Ascending aorta (tissue), 2 donors: ENCODE data around the gene N4BP2L1. TPM values are rescaled to one million over a fixed set of nuclear protein-coding genes. Genes with fewer than 3 reads are reported as not detected.

ENCODE experiments used
- DNase-seq, 2 donors: peaks; one replicate each; pipeline ENCODE4 v3.0.0-alpha.2; 2019; ENCODE audit warnings: low spot score in 2 of 2
- H3K27ac ChIP-seq, 2 donors: fragments of 200-600 bp; sonication (generic); one replicate each; pipeline ENCODE4 v1.5.1; 2016 to 2017; ENCODE audit warnings: mild to moderate bottlenecking in 1 of 2
- H3K27me3 ChIP-seq: fragments of 200-600 bp; sonication (generic); one replicate; pipeline ENCODE4 v1.5.1; 2017
- H3K36me3 ChIP-seq, 2 donors: fragments of 200-600 bp; sonication (generic); one replicate each; pipeline ENCODE4 v1.5.1; 2016
- H3K4me1 ChIP-seq, 2 donors: fragments of 200-600 bp; sonication (generic); one replicate each; pipeline ENCODE4 v1.5.1; 2016 to 2017; ENCODE audit warnings: mild to moderate bottlenecking in 1 of 2
- H3K4me3 ChIP-seq, 2 donors: fragments of 200-600 bp; sonication (generic); one replicate each; pipeline ENCODE4 v1.5.1; 2016 to 2017; ENCODE audit warnings: mild to moderate bottlenecking in 1 of 2
- H3K9me3 ChIP-seq, 2 donors: fragments of 200-600 bp; sonication (generic); one replicate each; pipeline ENCODE4 v1.5.1; 2016
- CTCF ChIP-seq, 3 experiments: fragments of 200-600 bp in 2 of 3; fragments of 450-650 bp in 1 of 3; sonication (generic) in 2 of 3; IDR thresholded peaks; one replicate each; pipeline ENCODE4 v1.5.1; 2016 to 2019; ENCODE audit warnings: antibody characterized with exemption in 3 of 3, mild to moderate bottlenecking in 1 of 3, moderate library complexity in 1 of 3
- intact Hi-C: fragments of 100-400 bp; cut with DNase I; formaldehyde crosslinking; loops from one replicate; pipeline ENCODE4 v1.15.1; 2023
- total RNA-seq: library from RNA; depleted of rRNA; stranded (reverse); fragments of >200 nt; gene quantifications from one replicate; pipeline ENCODE4 v1.1.0, GENCODE V29; 2016

Gene N4BP2L1
- total RNA-seq, 1 donor from 2014 or later: 27.2 TPM

- H3K4me1 ChIP-seq: peaks cover 0 to 16% of the 10 kb centered on the region in 2 donors
- no peak overlapping the region for H3K4me3 ChIP-seq
- TF ChIP-seq CTCF (IDR thresholded peaks at IDR 0.05): no peak
- no peaks in the 10 kb centered on the region for H3K36me3 ChIP-seq
- no peaks in the 10 kb centered on the region for H3K27me3 ChIP-seq
- intact Hi-C loops: no loop called here
- H3K9me3 ChIP-seq: no peaks in the 10 kb centered on the region
- DNase-seq: no peak
- no peak overlapping the region for H3K27ac ChIP-seq
These were observed 2.3 kb upstream of the N4BP2L1 start for GRCh38 chr13:32430018-32430747.

GRCh38 chr13:32429433-32429909 is 1.5 kb upstream of the N4BP2L1 start:
- DNase-seq: no peak
- Histone ChIP-seq H3K27ac (peak overlapping the region; percentile 90 to 99), H3K4me3 (no peak overlapping the region), H3K27me3 (no peaks in the 10 kb centered on the region), H3K9me3 (no peaks in the 10 kb centered on the region), H3K36me3 (no peaks in the 10 kb centered on the region), H3K4me1 (peaks cover 0 to 18% of the 10 kb centered on the region in 2 donors)
- TF ChIP-seq CTCF (IDR thresholded peaks at IDR 0.05): no peak
- intact Hi-C loops: loop anchor here (2.0 to 5.0 kb wide), 3 partner anchors 107 to 158 kb away; partner anchors contain the start of genes N4BP2L2 and PDS5B

GRCh38 chr13:32428581-32429432 is 877 bp upstream of the N4BP2L1 start:
- Histone ChIP-seq H3K27me3 (no peaks in the 10 kb centered on the region), H3K4me1 (peaks cover 0 to 18% of the 10 kb centered on the region in 2 donors), H3K9me3 (no peaks in the 10 kb centered on the region), H3K36me3 (no peaks in the 10 kb centered on the region), H3K27ac (peak overlapping the region; percentile 90 to 99), H3K4me3 (peak overlapping the region; percentile 86 to 99)
- intact Hi-C loops: loop anchor here (2.0 to 5.0 kb wide), 3 partner anchors 107 to 158 kb away; partner anchors contain the start of genes N4BP2L2 and PDS5B
- no peak for TF ChIP-seq CTCF (IDR thresholded peaks at IDR 0.05)
- no peak for DNase-seq

GRCh38 chr13:32426990-32427851 is 709 bp downstream of the N4BP2L1 start:
- intact Hi-C loops: loop anchor here (5.0 kb wide), 2 partner anchors 105 to 160 kb away; partner anchors contain the start of gene PDS5B
- no peak for TF ChIP-seq CTCF (IDR thresholded peaks at IDR 0.05)
- DNase-seq: peak in 1 of 2 donors; percentile 71

More at GRCh38 chr13:32426990-32427851, 709 bp downstream of the N4BP2L1 start:
- Histone ChIP-seq H3K4me1 (peaks cover 0 to 18% of the 10 kb centered on the region in 2 donors), H3K27ac (peak overlapping the region; percentile 90 to 99), H3K27me3 (no peaks in the 10 kb centered on the region), H3K36me3 (no peaks in the 10 kb centered on the region), H3K4me3 (peak overlapping the region; percentile 86 to 99), H3K9me3 (no peaks in the 10 kb centered on the region)
